ENCODE results near the gene RSRC1.
"Not testable (repeated sequence)": the region's sequence is repeated elsewhere in the genome, so short reads cannot be mapped to it uniquely, and the experiment has no call there.

RSRC1 gene

DNA sequence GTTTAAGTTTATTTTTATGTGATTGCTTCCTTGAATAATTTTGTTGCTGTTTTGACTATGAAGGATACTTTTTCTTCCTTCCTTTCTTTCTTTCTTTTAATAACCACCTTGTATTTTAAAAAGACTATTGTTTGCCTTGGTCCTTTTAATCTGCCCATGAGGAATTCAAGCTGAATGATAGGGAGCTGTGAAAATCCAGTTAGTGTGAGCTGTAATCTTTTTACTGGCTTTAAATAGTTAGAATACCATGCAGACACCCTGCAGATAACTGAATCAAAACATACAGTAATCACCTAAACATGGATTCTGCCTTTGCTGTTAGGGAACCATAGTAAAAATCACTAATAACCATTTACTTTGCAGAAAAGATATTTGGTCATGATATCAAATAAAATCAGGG lies 110.7 kb downstream of the RSRC1 start:
- no peak for DNase-seq (ENCODE audit: low read depth in 1 of 2, low spot score in 1 of 2)

DNA sequence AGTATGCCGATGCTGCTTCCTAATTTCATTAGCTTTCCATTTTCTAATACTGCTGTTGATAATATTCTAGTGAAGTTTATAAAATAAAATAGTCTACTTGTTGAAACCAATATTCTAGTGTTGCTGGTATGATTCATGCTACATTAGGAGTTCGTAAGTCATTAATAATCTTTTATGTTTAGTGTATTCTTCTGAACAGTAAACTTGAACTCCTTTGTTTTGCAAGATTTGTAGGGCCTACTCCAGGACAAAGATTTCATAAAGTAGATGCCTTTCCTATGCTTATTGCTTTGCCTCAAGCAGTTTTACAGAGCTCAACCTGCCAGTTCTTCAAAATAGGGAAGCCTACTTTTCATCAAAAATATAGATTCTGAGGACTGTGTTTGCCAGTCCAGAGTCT lies 111.5 kb downstream of the RSRC1 start:
- no peak for DNase-seq (ENCODE audit: low read depth in 1 of 2, low spot score in 1 of 2)

DNA sequence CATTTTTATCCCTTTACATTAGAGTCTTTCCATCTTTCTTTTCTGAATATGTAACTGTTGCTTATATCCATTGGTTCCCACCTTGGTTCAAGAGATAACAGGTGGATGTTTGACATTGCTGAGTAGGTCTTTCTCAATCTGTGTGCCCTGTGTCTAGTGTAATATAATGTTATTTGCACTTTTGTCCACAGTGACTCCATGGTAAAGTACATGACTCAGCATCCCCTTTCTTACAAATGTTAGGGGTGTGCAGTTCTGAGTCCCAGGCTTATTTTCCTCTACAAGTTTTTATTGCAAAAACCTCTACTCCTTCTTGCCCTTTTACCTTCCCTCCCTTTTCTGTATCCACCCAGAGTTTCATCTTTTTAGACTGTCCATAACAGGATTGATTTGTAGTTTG lies 116.5 kb downstream of the RSRC1 start:
- DNase-seq (ENCODE audit: low read depth in 1 of 2, low spot score in 1 of 2), result no peak

DNA sequence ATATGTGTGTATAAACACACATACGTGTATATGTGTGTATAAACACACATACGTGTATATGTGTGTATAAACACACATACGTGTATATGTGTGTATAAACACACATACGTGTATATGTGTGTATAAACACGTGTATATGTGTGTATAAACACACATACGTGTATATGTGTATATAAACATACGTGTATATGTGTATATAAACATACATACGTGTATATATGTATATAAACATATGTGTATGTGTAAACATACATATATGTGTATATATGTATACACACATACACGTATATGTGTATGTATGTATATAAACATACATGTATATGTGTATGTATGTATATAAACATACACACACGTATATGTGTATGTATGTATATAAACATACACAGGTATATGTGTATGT lies 119.1 kb downstream of the RSRC1 start:
- not testable (repeated sequence) for DNase-seq (ENCODE audit: low read depth in 1 of 2, low spot score in 1 of 2)

DNA sequence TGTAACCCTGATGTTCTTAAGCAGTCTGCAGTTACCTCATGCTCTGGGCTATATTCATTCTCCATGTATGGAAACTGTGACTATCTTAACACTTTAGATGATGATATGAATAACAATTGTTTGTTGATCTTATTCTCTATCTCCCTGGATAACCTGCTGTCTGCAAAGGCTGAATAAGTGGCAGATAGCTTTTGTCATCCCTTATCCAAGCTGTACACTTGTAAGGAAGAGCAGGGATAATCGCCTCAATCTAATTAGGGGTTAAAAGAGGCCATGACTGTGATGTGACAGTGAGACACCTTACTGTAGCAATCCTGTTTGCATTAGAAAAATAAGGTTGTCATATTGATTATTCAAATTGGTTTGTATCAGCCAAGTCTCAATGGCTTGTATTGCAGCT lies 123.9 kb downstream of the RSRC1 start:
- DNase-seq (ENCODE audit: low read depth in 1 of 2, low spot score in 1 of 2), result no peak

DNA sequence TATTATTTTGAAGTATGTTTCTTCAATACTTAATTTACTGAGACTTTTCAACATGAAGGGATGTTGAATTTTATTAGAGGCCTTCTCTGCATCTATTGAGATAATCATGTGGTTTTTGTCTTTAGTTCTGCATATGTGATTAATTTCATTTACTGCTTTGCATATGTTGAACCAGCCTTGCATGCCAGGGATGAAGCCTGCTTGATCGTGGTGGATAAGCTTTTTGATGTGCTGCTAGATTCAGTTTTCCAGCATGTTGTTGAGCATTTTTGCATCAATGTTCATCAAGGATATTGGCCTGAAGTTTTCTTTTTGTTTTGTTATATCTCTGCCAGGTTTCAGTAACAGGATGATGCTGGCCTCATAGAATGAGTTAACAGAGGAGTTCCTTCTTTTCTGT lies 134.4 kb downstream of the RSRC1 start:
- no peak for DNase-seq (ENCODE audit: low read depth in 1 of 2, low spot score in 1 of 2)

DNA sequence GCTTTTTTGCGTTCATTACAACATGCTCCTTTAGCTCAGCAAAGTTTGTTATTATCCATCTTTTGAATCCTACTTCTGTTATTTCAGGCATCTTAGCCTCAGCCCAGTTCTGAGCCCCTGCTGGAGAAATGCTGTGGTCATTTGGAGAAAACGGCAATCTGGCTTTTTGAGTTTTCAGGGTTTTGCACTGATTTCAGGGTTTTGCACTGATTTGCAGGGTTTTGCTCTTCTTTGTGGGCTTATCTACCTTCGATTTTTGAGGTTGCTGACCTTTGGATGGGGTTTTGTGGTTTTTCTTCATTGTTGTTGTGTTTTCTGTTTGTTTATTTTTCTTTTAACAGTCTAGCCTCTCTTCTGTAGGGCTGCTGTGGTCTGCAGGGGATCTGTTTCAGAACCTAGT lies 137.4 kb downstream of the RSRC1 start:
- no peak for DNase-seq (ENCODE audit: low read depth in 1 of 2, low spot score in 1 of 2)

DNA sequence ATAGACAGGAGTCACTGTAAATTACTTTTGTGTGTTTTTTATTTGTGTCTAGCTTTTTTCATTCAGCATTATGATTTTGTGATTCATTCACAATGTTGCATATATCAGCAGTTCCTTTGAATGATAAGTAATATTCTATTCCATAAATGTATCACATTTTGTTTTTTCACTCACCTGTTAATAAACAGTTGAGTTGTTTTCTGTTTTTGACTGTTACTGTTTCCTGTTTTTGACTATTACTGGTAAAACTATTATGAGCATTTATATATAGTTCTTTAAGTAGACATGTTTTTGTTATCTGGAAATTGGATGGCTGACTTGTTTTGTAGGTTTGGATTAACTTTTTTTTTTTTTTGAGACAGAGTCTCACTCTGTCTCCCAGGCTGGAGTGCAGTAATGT lies 138.4 kb downstream of the RSRC1 start:
- DNase-seq (ENCODE audit: low read depth in 1 of 2, low spot score in 1 of 2), result no peak

DNA sequence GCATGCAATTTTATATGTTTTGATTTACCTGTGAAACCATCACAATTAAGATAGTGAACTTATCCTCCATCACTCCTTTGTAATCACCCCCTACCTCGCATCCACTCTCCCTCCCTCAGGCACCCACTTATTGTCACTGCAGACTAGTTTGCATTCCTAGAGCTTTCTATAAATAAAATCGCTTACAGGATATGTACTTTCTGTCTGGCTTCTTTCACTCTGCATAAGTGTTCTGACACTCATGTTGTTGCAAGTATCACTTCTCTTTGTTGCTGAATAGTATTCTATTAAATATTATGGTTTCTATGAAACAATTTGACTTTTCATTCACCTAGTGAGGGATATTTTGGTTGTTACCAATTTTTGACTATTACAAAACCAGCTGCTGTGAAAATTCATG lies 139.3 kb downstream of the RSRC1 start:
- no peak for DNase-seq (ENCODE audit: low read depth in 1 of 2, low spot score in 1 of 2)

DNA sequence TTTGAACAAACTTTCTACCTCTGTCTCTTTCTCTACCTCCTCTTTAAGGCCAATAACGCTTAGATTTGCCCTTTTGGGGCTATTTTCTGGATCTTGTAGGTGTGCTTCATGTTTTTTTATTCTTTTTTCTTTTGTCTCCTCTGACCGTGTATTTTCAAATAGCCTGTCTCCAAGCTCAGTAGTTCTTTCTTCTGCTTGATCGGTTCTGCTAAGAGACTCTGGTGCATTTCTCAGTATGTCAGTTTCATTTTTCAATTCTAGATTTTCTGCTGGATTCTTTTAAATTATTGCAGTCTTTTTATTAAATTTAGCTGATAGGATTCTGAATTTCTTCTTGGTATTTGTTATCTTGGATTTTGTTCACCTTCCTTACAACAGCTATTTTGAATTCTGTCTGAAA lies 148.7 kb downstream of the RSRC1 start:
- DNase-seq (ENCODE audit: low read depth in 1 of 2, low spot score in 1 of 2), result no peak

DNA sequence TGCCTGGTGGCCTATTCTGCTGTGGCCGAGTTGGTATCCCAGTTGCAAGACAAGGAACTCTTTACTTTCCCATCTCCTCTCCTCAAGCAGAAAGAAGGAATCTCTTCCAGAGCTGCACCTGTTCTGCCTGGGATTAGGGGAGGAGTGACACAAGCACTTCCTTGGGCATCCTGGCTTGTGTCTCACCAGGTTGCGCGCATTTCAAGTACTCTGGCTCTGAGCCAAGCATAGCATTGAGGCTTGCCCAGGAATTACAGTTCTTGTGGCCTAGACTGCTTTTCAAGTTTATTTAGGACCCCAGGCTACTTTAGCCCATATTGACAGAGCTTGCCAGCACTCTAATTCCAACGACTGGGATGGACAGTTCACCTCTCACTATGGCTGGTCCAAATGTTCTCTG lies 150.5 kb downstream of the RSRC1 start:
- no peak for DNase-seq (ENCODE audit: low read depth in 1 of 2, low spot score in 1 of 2)

DNA sequence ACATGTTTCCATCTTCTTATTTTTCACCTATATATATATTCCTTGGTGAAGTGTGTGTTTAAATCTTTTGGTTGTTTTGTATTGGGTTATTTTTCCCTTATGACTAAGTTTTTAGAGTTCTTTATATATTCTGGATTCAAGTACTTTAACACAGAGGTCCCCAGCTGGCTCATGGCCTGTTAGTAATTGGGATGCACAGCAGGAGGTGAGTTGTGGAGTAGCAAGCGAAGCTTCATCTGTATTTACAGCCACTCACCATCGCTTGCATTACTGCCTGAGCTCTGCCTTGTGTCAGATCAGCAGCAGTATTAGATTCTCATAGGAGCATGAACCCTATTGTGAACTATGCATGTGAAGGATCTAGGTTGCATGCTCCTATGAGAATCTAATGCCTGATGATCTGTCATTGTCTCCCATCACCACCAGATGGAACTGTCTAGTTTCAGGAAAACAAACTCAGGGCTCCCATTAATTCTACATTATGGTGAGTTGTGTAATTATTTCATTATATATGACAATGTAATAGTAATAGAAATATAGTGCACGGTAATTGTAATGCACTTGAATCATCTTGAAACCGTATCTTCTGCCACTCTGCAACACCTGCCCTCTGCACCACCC lies 151.6 kb downstream of the RSRC1 start:
- no peak for DNase-seq (ENCODE audit: low read depth in 1 of 2, low spot score in 1 of 2)

DNA sequence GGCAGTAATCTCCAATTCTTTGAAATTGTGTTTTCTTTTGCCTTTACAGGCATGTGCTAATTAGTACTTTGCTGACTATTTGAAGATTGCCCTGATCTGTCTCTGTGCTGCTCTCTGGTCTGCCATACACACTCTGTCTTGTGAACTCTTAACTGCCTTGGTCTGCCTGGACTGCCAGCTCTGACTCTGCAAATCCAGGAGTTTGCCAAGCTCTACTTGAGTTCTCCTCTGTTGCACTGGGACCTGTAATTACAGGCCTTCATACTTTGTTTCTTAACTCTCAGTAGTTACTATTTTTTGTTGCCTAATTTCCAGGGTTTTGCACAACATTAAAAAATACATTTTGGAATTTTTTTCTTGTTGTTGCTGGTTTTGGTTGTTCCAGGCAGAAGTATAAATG lies 155.0 kb downstream of the RSRC1 start:
- DNase-seq (ENCODE audit: low read depth in 1 of 2, low spot score in 1 of 2), result no peak

DNA sequence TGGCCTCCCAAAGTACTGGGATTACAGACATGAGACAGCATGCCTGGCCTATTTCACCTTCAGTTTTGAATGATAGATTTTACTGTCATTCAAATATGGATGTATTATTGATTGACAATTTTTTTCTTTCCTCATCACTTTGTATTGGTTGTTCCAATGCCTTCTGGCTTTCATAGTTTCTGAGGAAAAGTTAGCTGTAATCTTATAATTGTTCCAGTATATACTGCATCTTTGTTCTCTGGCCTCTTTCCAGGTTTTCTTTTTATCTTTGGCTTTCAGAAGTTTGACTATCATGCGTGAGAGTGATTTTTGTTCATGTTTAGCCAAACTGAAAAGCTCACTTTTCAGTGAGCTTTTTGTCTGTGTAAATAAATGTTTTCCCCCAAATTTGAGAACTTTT lies 157.1 kb downstream of the RSRC1 start:
- DNase-seq (ENCODE audit: low read depth in 1 of 2, low spot score in 1 of 2), result no peak

DNA sequence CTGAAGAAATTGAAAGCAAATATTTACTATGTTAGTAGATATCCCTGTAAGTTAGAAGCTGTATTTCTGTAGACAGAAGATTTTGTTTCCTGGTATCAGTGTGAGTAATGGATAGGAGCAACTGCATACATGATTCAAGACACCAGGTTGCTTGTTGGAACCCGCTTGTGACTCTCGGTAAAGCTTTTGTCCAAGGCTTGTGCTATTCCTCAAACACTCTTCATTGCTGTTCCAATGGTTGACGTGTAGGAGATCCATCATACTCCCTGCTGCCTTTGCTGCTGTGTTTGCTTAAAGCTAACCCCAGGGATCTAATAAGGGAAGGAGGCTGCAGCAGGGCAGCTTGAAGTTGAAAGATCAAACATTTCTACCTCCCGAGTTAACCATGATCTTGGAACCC lies 160.1 kb downstream of the RSRC1 start:
- no peak for DNase-seq (ENCODE audit: low read depth in 1 of 2, low spot score in 1 of 2)

DNA sequence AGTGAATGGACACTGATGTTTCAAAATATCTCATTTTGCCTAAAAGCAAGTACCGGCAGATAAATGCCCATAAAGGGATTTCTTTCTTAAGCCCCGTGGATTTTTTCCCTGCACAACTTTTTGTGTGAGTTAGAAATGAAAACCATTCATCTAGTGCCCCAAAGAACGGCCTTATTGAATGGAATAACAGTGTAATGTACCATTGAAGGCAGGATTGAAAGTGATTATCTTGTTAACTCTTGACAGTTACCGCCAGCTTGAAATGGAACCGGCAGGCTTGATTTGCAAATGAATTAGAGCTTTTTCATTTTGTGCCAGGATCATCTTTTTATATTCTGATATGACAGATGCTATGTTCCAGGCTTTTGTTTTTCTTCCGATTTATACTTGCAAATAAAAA lies 162.2 kb downstream of the RSRC1 start:
- no peak for DNase-seq (ENCODE audit: low read depth in 1 of 2, low spot score in 1 of 2)

DNA sequence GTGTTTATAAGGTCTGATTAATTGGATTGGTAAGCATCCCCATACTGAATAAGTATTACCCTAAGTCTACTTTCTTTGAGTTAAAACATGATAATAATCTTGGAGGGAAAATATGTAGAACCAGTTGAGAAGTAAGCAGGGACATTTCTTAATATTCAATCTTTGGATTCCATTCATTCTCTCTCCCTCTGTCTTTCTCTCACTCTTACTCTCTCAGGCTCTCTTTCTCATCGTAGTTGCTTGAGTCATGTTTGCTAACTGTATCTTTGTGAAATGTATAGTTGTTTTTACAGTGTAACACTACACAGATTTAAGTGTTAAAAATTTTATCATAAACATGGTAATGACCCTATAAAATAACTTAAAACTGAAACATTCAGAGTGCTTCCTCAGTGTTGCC lies 163.8 kb downstream of the RSRC1 start:
- DNase-seq (ENCODE audit: low read depth in 1 of 2, low spot score in 1 of 2), result no peak

DNA sequence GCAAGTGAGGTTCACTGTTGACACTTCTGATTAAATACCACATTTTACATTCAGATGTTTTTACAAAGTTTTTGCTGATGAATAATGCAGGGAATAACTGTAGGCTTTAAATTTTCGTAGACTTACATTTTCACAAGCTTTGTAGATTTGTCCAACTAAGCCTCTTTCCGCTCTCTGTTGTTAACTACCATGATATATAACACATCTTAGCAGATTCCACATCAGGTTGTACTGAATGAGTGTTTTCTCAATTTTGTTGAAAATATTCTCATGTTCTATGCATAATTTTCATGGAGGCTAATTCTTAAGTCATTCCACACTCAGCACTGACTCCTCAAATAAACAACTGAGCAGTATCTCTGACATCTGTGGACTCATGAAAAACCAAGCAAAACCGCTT lies 168.3 kb downstream of the RSRC1 start:
- DNase-seq (ENCODE audit: low read depth in 1 of 2, low spot score in 1 of 2), result no peak

DNA sequence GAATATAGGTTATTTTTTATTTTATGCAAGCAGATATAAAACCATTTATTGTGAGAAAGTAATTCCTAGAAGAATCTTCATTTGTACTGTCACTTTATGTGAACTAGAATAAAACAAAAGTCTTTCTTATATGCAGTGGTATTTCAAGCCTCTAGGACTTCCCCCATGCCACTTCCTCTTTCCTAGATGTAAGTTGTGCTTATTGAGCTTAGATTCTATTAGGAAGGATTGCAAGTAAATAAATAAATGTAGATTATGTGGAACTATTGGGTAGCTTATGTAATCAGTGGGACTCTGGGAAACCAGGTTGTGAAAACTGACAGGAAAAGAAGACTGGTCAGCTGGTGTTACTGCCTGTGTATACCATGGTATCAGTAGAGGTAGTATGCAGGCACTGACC lies 169.7 kb downstream of the RSRC1 start:
- DNase-seq (ENCODE audit: low read depth in 1 of 2, low spot score in 1 of 2), result no peak

DNA sequence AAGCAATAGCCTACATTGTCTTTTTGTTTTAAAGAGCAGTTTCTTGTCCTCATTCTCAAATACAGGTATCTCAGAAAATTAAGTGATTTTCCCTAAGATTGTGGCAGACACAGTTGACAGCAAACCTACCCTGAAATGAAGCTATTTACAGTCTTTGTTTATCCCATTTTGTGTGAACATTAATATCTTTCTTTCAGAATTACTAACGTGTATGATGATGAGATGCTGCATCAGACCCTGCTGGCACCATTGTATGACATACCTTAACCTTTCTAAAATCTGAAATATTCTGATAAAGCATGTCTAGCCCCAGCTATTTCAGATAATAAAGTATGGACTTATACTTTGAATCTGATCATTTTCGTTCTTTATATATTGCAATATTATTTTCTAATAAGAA lies 185.9 kb downstream of the RSRC1 start:
- DNase-seq (ENCODE audit: low read depth in 1 of 2, low spot score in 1 of 2), result no peak

DNA sequence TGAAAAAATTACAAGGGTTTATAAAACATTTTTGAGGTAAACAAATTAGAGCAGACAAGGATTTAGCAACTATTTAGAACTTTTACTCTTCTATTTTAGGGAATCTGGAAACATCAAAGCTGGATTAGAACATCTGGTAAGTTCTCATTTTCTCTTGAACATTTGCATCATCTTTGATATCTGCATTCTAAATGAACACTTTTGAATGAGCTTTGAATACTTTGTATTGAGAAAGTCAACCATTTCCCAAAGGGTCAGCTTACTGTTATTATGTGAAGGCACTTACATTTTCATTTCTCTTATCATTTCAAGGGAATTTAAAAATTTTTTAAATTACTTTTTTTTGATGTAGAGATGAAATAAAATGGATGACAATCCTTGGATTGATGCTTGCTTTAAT lies 188.1 kb downstream of the RSRC1 start:
- DNase-seq (ENCODE audit: low read depth in 1 of 2, low spot score in 1 of 2), result no peak

DNA sequence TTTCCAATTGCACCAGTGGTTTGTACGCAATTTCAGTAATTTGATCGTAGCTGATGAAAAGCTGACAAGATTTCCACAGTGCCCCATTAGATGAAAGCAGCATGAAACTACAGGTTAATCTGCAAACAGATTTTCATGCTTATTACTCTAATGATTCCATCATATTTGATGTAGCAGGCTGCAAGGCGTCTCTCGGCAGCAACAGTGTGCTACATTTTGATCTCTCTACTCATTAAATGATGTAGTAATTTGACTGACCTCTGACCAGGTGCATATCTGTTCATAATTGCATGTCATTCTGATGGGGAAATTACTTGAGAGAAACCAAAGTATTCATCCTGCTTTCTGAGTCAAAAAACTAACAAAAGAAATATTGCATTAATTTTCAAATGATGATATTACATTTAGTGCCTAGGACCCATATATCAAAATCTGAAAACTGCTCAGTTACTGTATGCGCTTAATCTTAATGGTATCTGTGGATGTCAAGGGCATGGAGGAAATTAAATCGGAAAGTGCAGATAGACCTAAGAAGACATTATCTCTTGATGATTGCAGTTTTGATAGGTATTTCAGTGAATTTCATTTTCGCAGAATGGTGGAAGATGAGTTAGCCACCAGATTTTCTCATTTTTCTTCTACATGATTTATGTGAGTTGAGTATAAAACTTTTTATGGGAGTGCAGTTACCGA lies 198.5 kb downstream of the RSRC1 start:
- DNase-seq (ENCODE audit: low read depth in 1 of 2, low spot score in 1 of 2), result no peak

DNA sequence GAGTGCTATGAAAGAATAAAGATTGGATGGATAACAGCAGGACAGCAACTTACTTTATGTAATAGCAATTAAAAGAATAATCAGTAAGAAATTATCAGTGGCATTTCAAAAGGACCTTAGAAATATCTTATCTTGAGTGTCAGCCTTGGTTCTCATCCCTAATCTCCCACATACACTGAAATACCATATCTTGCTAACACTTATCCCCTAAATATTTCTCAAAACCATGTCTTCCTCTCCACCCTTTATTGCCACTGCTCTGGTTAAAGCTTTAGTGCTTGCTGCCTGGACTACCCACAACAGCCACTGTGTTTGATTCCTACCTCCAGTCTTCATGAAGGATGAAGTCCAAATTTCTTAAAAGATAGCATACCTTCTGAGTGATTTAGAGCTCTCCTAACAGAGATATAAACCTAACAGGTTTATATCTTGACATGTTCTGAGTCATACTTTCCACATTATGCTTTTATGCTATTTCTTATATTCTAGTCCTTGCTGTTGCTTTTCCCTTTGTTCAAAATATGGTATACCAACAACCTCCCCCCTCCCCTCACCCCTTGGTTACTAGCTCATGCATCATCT lies 202.8 kb downstream of the RSRC1 start:
- no peak for DNase-seq (ENCODE audit: low read depth in 1 of 2, low spot score in 1 of 2)
